Measurements from ENCODE around the gene OPA1.
"Not testable (repeated sequence)": the region's sequence is repeated elsewhere in the genome, so short reads cannot be mapped to it uniquely, and the experiment has no call there.

OPA1 gene

GRCh38 chr3:193599393-193599792 lies 6.4 kb downstream of the OPA1 start:
- TF ChIP-seq, protein P1, sequence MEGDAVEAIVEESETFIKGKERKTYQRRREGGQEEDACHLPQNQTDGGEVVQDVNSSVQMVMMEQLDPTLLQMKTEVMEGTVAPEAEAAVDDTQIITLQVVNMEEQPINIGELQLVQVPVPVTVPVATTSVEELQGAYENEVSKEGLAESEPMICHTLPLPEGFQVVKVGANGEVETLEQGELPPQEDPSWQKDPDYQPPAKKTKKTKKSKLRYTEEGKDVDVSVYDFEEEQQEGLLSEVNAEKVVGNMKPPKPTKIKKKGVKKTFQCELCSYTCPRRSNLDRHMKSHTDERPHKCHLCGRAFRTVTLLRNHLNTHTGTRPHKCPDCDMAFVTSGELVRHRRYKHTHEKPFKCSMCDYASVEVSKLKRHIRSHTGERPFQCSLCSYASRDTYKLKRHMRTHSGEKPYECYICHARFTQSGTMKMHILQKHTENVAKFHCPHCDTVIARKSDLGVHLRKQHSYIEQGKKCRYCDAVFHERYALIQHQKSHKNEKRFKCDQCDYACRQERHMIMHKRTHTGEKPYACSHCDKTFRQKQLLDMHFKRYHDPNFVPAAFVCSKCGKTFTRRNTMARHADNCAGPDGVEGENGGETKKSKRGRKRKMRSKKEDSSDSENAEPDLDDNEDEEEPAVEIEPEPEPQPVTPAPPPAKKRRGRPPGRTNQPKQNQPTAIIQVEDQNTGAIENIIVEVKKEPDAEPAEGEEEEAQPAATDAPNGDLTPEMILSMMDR (IDR thresholded peaks at IDR 0.05; ENCODE audit: extremely low read depth, missing control alignments), result no peak
- no peak for DNase-seq (ENCODE audit: low spot score)

DNA sequence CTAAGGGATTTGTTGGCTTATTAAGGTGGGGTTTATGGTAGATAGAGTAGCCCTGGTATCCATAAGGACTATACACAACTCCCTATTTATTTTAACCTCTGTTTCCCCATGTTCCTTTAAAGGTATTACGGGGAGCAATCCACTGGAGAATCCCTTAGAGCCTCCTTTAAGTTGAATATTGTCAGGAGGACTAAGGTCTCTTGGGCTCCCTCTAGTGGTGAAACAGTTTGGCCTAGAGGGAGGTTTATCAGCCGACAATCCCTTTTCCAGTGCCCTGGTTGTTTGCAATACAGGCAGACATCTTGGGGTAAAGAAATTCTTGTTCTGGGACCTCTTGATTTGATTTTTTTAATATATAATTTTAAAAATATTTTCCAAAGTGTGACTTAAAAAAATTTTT lies 12.9 kb downstream of the OPA1 start:
- DNase-seq (ENCODE audit: low spot score), result peak; percentile 28
- TF ChIP-seq, protein P1 (IDR thresholded peaks at IDR 0.05; ENCODE audit: extremely low read depth, missing control alignments), result peak; percentile 49

DNA sequence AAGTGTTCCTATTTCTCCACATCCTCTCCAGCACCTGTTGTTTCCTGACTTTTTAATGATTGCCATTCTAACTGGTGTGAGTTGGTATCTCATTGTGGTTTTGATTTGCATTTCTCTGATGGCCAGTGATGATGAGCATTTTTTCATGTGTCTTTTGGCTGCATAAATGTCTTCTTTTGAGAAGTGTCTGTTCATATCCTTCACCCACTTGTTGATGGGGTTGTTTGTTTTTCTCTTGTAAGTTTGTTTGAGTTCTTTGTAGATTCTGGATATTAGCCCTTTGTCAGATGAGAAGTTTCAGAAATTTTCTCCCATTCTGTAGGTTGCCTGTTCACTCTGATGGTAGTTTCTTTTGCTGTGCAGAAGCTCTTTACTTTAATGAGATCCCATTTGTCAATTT lies 13.9 kb downstream of the OPA1 start:
- not testable (repeated sequence) for DNase-seq (ENCODE audit: low spot score)

DNA sequence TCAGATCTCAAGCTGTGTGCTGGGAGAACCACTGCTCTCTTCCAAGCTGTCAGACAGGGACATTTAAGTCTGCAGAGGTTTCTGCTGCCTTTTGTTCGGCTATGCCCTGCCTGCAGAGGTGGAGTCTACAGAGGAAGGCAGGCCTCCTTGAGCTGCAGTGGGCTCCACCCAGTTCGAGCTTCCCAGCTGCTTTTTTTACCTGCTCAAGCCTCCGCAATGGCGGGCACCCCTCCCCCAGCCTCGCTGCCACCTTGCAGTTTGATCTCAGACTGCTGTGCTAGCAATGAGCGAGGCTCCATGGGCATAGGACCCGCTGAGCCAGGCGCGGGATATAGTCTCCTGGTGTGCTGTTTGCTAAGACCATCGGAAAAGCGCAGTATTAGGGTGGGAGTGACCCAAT lies 17.5 kb downstream of the OPA1 start:
- DNase-seq (ENCODE audit: low spot score), result not testable (repeated sequence)

- TF ChIP-seq, protein P1 (IDR thresholded peaks at IDR 0.05; ENCODE audit: extremely low read depth, missing control alignments), result no peak
- no peak for DNase-seq (ENCODE audit: low spot score)
Measured at GRCh38 chr3:193614430-193614829, 21.4 kb downstream of the OPA1 start.

- TF ChIP-seq, protein P1 (IDR thresholded peaks at IDR 0.05; ENCODE audit: extremely low read depth, missing control alignments), result no peak
- no peak for DNase-seq (ENCODE audit: low spot score)
Measured at GRCh38 chr3:193617628-193618027, 24.6 kb downstream of the OPA1 start.

GRCh38 chr3:193620057-193620456 lies 27.0 kb downstream of the OPA1 start:
- DNase-seq (ENCODE audit: low spot score), result no peak
- TF ChIP-seq, protein P1 (IDR thresholded peaks at IDR 0.05; ENCODE audit: extremely low read depth, missing control alignments), result no peak

DNA sequence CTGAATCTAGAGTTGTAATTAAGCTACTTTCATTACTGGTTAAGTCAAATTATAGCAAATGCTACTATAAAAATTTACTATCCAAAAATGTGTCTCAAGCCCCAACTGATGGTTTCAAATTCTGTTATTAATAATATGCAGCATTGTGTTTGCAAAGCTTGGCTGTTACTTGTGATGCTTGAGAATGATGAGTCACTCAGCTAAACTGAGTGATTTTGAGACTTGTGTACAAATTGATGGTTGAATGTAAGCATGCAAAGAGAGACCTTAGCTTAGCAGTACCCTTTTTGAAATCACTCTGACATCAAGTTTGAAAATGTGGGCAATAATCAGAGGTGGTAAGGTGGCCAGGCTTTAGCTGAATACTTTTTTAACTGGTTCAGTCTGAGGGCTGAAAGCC lies 27.6 kb downstream of the OPA1 start:
- DNase-seq (ENCODE audit: low spot score), result peak; percentile 25

More for the DNA sequence above, 27.6 kb downstream of the OPA1 start:
- TF ChIP-seq, protein P1 (IDR thresholded peaks at IDR 0.05; ENCODE audit: extremely low read depth, missing control alignments), result no peak

Data from GM20000 (cell line).